Measurements from ENCODE around the gene CCDC106. TPM values are rescaled to one million over a fixed set of nuclear protein-coding genes. Genes with fewer than 3 reads are reported as not detected.

CCDC106 gene
- total RNA-seq, 4 donors from 2014 or later: 3.7 to 15.1 (median 8.4) TPM

GRCh38 chr19:55673465-55673864, 25.5 kb downstream of the CCDC106 start:
- in situ Hi-C loops (cut with MboI; ENCODE audit: low pct_ligation_motif_present in 1 of 4, low pct_unique_long_range_greater_than_20kb in 1 of 4, low sequenced_read_pairs in 3 of 4) (no loop called here), intact Hi-C loops (cut with DNase I; ENCODE audit: low total_unique reads) (no loop called here)
- Histone ChIP-seq H3K4me1 (peaks cover 22 to 40% (median 30%) of the 10 kb centered on the region in 4 donors), H3K4me3 (no peak overlapping the region), H3K27me3 (no peaks in the 10 kb centered on the region), H3K27ac (peak overlapping the region in 1 of 4 donors; percentile 95), H3K9me3 (no peaks in the 10 kb centered on the region), H3K36me3 (peaks cover 0 to 27% (median 11%) of the 10 kb centered on the region in 4 donors)
- whole genome bisulfite sequencing, 2 donors (ENCODE audit: low coverage in 1 of 2): 81 to 83% methylated on average over 2 to 9 of the region's 9 CpGs
- DNase-seq: no peak
- TF ChIP-seq POLR2AphosphoS5 (IDR thresholded peaks at IDR 0.05): no peak
- no peak for TF ChIP-seq CTCF (IDR thresholded peaks at IDR 0.05)
- no peak for TF ChIP-seq POLR2A (IDR thresholded peaks at IDR 0.05)
- TF ChIP-seq EP300 (IDR thresholded peaks at IDR 0.05; ENCODE audit: low read depth): no peak

- in situ Hi-C loops (cut with MboI; ENCODE audit: low pct_ligation_motif_present in 1 of 4, low pct_unique_long_range_greater_than_20kb in 1 of 4, low sequenced_read_pairs in 3 of 4): no loop called here
- peaks cover 0 to 27% (median 10%) of the 10 kb centered on the region in 4 donors for H3K36me3 ChIP-seq
- TF ChIP-seq POLR2AphosphoS5 (IDR thresholded peaks at IDR 0.05): no peak
- no peak for TF ChIP-seq CTCF (IDR thresholded peaks at IDR 0.05)
- TF ChIP-seq EP300 (IDR thresholded peaks at IDR 0.05; ENCODE audit: low read depth): no peak
- no peak for TF ChIP-seq POLR2A (IDR thresholded peaks at IDR 0.05)
- H3K27me3 ChIP-seq: no peaks in the 10 kb centered on the region
- intact Hi-C loops (cut with DNase I; ENCODE audit: low total_unique reads): no loop called here
- H3K27ac ChIP-seq: peak overlapping the region in 3 of 4 donors; percentile 95 to 99 (median 95)
- peaks cover 22 to 43% (median 32%) of the 10 kb centered on the region in 4 donors for H3K4me1 ChIP-seq
- H3K9me3 ChIP-seq: no peaks in the 10 kb centered on the region
- DNase-seq: no peak
- no peak overlapping the region for H3K4me3 ChIP-seq
- 71% methylated on average over 15 of the region's 15 CpGs; no CpG with 5 or more reads in 1 of the 2 donors for WGBS, 2 donors (ENCODE audit: low coverage in 1 of 2)
These were observed 25.9 kb downstream of the CCDC106 start for GRCh38 chr19:55673889-55674288.

- in situ Hi-C loops (cut with MboI; ENCODE audit: low pct_ligation_motif_present in 1 of 4, low pct_unique_long_range_greater_than_20kb in 1 of 4, low sequenced_read_pairs in 3 of 4): no loop called here
These were observed 26.4 kb downstream of the CCDC106 start for GRCh38 chr19:55674459-55674840.

More at GRCh38 chr19:55674459-55674840, 26.4 kb downstream of the CCDC106 start:
- peak overlapping the region; percentile 46 to 100 (median 82) for H3K4me3 ChIP-seq
- peaks cover 22 to 49% (median 34%) of the 10 kb centered on the region in 4 donors for H3K4me1 ChIP-seq
- 20 to 40% methylated on average over 1 to 17 of the region's 17 CpGs for WGBS, 2 donors (ENCODE audit: low coverage in 1 of 2)
- H3K36me3 ChIP-seq: peaks cover 0 to 27% (median 11%) of the 10 kb centered on the region in 4 donors
- H3K9me3 ChIP-seq: no peaks in the 10 kb centered on the region
- intact Hi-C loops (cut with DNase I; ENCODE audit: low total_unique reads): no loop called here
- peak overlapping the region; percentile 92 to 99 (median 95) for H3K27ac ChIP-seq
- no peak for DNase-seq
- H3K27me3 ChIP-seq: no peaks in the 10 kb centered on the region
- TF ChIP-seq CTCF (IDR thresholded peaks at IDR 0.05): no peak
- TF ChIP-seq POLR2AphosphoS5 (IDR thresholded peaks at IDR 0.05): no peak
- TF ChIP-seq POLR2A (IDR thresholded peaks at IDR 0.05): no peak
- TF ChIP-seq EP300 (IDR thresholded peaks at IDR 0.05; ENCODE audit: low read depth): no peak

Data from transverse colon (tissue), 4 donors.